Coronary artery (tissue), 2 donors: Measurements from ENCODE around the gene TSPAN32.
A peak's percentile ranks its signal among the peaks of the same experiment; 100 is the strongest.

Source experiments
- DNase-seq: peaks from one replicate; pipeline ENCODE4 v3.0.0-alpha.2; 2017; ENCODE audit warnings: low spot score
- H3K27ac ChIP-seq, 2 donors: fragments of 200-600 bp; sonication (generic); one replicate each; pipeline ENCODE4 v1.5.1; 2016 to 2019
- H3K4me3 ChIP-seq: fragments of 200-600 bp; sonication (generic); 2 replicates; pipeline ENCODE4 v1.5.1; 2016; ENCODE audit warnings: mild to moderate bottlenecking, moderate library complexity
- CTCF ChIP-seq: fragments of 200-600 bp; sonication (generic); IDR thresholded peaks from one replicate; pipeline ENCODE4 v1.5.1; 2019; ENCODE audit warnings: antibody characterized with exemption

Gene TSPAN32

GRCh38 chr11:2302896-2303626, 1.2 kb downstream of the TSPAN32 start:
- H3K27ac ChIP-seq = peak overlapping the region; percentile 54 to 60
- no peak for TF ChIP-seq CTCF
- peak overlapping the region; percentile 35 for H3K4me3 ChIP-seq
- peak; percentile 74 for DNase-seq

GRCh38 chr11:2303627-2304505, 2.1 kb downstream of the TSPAN32 start:
- Histone ChIP-seq H3K4me3 (no peak overlapping the region), H3K27ac (peak overlapping the region; percentile 54 to 60)
- no peak for TF ChIP-seq CTCF
- peak; percentile 70 for DNase-seq

- peak; percentile 73 for DNase-seq
- no peak overlapping the region for H3K4me3 ChIP-seq
Observed at GRCh38 chr11:2304506-2305139, 2.8 kb downstream of the TSPAN32 start.

GRCh38 chr11:2305140-2305778, 3.4 kb downstream of the TSPAN32 start:
- peak; percentile 89 for DNase-seq

More at GRCh38 chr11:2304506-2305139, 2.8 kb downstream of the TSPAN32 start:
- H3K27ac ChIP-seq = peak overlapping the region; percentile 3 to 81
- no peak for TF ChIP-seq CTCF

GRCh38 chr11:2305788-2306451, 4.1 kb downstream of the TSPAN32 start:
- peak overlapping the region; percentile 35 for H3K4me3 ChIP-seq

More at GRCh38 chr11:2305140-2305778, 3.4 kb downstream of the TSPAN32 start:
- TF ChIP-seq CTCF = peak; percentile 77
- Histone ChIP-seq H3K4me3 (no peak overlapping the region), H3K27ac (peak overlapping the region; percentile 3 to 81)

More at GRCh38 chr11:2305788-2306451, 4.1 kb downstream of the TSPAN32 start:
- peak; percentile 76 for DNase-seq
- H3K27ac ChIP-seq = peak overlapping the region; percentile 80 to 81
- TF ChIP-seq CTCF = no peak
